Stomach (tissue), 4 donors: ENCODE results near the gene SPOP.

ENCODE experiments used
- EP300 ChIP-seq: sonication (generic); formaldehyde crosslinking; IDR thresholded peaks from one replicate; pipeline ENCODE4 v1.6.1; 2017; ENCODE audit warnings: antibody characterized with exemption
- POLR2A ChIP-seq, 4 donors: fragments of 450-650 bp; IDR thresholded peaks; one replicate each; pipeline ENCODE4 v1.6.1; 2016; ENCODE audit warnings: antibody characterized with exemption in 4 of 4, control low read depth in 2 of 4, mild to moderate bottlenecking in 1 of 4, moderate library complexity in 1 of 4
- POLR2AphosphoS5 ChIP-seq, 3 donors: sonication (generic); formaldehyde crosslinking; IDR thresholded peaks; one replicate each; pipeline ENCODE4 v1.6.1; 2016; ENCODE audit warnings: antibody characterized with exemption in 3 of 3
- TF ChIP-seq, protein P1 (sequence below), 7 experiments: fragments of 450-650 bp in 4 of 7; fragments of 200-600 bp in 3 of 7; sonication (generic) in 3 of 7; IDR thresholded peaks; one replicate each; pipeline ENCODE4 v1.5.1; 2016 to 2019; ENCODE audit warnings: antibody characterized with exemption in 7 of 7, control low read depth in 2 of 7, mild to moderate bottlenecking in 1 of 7

DNA sequence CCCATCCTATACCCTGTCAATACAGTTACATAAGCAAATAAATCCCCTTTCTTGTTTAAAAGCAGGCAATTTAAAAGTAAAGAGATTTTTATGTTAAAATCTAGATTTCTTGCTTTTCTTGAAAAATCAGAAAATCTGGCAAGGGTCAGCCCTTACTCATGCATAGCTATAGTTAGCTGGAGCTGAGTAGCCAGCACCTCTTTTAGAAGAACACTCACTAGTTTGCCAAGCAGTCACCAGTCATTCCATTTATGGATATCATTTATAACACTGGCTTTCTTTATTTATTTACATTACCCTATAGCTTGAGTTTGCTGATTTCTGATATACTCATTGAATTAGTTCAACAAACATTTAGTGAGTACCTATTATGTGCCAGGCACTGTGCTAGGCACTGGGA is 56.5 kb downstream of the SPOP start:
- TF ChIP-seq, protein P1, sequence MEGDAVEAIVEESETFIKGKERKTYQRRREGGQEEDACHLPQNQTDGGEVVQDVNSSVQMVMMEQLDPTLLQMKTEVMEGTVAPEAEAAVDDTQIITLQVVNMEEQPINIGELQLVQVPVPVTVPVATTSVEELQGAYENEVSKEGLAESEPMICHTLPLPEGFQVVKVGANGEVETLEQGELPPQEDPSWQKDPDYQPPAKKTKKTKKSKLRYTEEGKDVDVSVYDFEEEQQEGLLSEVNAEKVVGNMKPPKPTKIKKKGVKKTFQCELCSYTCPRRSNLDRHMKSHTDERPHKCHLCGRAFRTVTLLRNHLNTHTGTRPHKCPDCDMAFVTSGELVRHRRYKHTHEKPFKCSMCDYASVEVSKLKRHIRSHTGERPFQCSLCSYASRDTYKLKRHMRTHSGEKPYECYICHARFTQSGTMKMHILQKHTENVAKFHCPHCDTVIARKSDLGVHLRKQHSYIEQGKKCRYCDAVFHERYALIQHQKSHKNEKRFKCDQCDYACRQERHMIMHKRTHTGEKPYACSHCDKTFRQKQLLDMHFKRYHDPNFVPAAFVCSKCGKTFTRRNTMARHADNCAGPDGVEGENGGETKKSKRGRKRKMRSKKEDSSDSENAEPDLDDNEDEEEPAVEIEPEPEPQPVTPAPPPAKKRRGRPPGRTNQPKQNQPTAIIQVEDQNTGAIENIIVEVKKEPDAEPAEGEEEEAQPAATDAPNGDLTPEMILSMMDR (IDR thresholded peaks at IDR 0.05): no peak
- TF ChIP-seq EP300 (no peak), POLR2A (IDR thresholded peaks at IDR 0.05) (no peak), POLR2AphosphoS5 (IDR thresholded peaks at IDR 0.05) (no peak)
